IMR-90 (cell line): ENCODE results near the gene TMEM131. TPM values are rescaled to one million over a fixed set of nuclear protein-coding genes. Genes with fewer than 3 reads are reported as not detected.
A peak's percentile ranks its signal among the peaks of the same experiment; 100 is the strongest.

ENCODE experiments used
- ATAC-seq: fragments of 200-7000 bp; cut with Tn5 transposase; 2 replicates; pipeline ENCODE4 v1.9.1; 2020; ENCODE audit warnings: low read depth, mild to moderate bottlenecking, moderate library complexity
- BruUV-seq: library from RNA; stranded (reverse); fragments of 400-500 nt; replicated peaks from 2 replicates; lab custom pipeline; 2021; lab: Mats Ljungman, UMichigan
- CTCF ChIA-PET: fragments of 300-600 bp; formaldehyde crosslinking; extraction: SDS; loops from one replicate; lab custom pipeline; 2021; ENCODE audit warnings: antibody characterized with exemption; lab: Yijun Ruan, JAX
- POLR2A ChIA-PET: fragments of 300-600 bp; sonication (Branson Sonifier 250); formaldehyde crosslinking; loops from one replicate; lab custom pipeline; 2022; ENCODE audit warnings: antibody characterized with exemption; ENCODE audit not compliant: unreplicated experiment; lab: Charles Lee
- DNase-seq: peaks from one replicate; pipeline ENCODE4 v3.0.0; 2013
- H2AFZ ChIP-seq: replicated peaks from 2 replicates; pipeline ENCODE3; 2013; ENCODE audit warnings: low read length, mild to moderate bottlenecking; ENCODE audit not compliant: poor library complexity
- H2AK5ac ChIP-seq: 2 replicates; pipeline ENCODE4 v1.6.1; 2013; ENCODE audit warnings: low read depth, low read length, inconsistent platforms
- H2AK9ac ChIP-seq: replicated peaks from 2 replicates; pipeline ENCODE3; 2013; ENCODE audit warnings: mild to moderate bottlenecking, low read depth, low read length, moderate library complexity; ENCODE audit not compliant: poor library complexity
- H2BK120ac ChIP-seq: 2 replicates; pipeline ENCODE4 v1.6.1; 2013; ENCODE audit warnings: low read depth, low read length, inconsistent platforms
- H2BK15ac ChIP-seq: 3 replicates; pipeline ENCODE4 v1.6.1; 2013; ENCODE audit warnings: low read depth, low read length, inconsistent platforms
- H2BK20ac ChIP-seq: 2 replicates; pipeline ENCODE4 v1.6.1; 2013; ENCODE audit warnings: low read depth, mild to moderate bottlenecking, inconsistent platforms, low read length, moderate library complexity
- H2BK5ac ChIP-seq: 2 replicates; pipeline ENCODE4 v1.6.1; 2013; ENCODE audit warnings: mild to moderate bottlenecking, low read depth, low read length, inconsistent platforms; ENCODE audit not compliant: poor library complexity, severe bottlenecking
- H3K14ac ChIP-seq: replicated peaks from 2 replicates; pipeline ENCODE4 v1.6.1; 2013; ENCODE audit warnings: low read depth, low read length, inconsistent platforms
- H3K18ac ChIP-seq: 2 replicates; pipeline ENCODE4 v1.6.1; 2013; ENCODE audit warnings: low read depth, low read length, control low read depth
- H3K23ac ChIP-seq: 2 replicates; pipeline ENCODE4 v1.6.1; 2013; ENCODE audit warnings: low read depth, low read length, inconsistent platforms
- H3K27ac ChIP-seq: 2 replicates; pipeline ENCODE4 v1.5.1; 2013; ENCODE audit warnings: mild to moderate bottlenecking, control low read depth, low read length; ENCODE audit not compliant: insufficient read depth
- H3K27me3 ChIP-seq: 2 replicates; pipeline ENCODE4 v1.6.1; 2013; ENCODE audit warnings: low read length; ENCODE audit not compliant: control insufficient read depth, insufficient read depth
- H3K36me3 ChIP-seq: 2 replicates; pipeline ENCODE4 v1.6.1; 2013; ENCODE audit warnings: low read length, mixed read lengths; ENCODE audit not compliant: control insufficient read depth, insufficient read depth
- H3K4ac ChIP-seq: 2 replicates; pipeline ENCODE4 v1.6.1; 2013; ENCODE audit warnings: low read depth, low read length, inconsistent platforms
- H3K4me1 ChIP-seq: 2 replicates; pipeline ENCODE4 v1.6.1; 2013; ENCODE audit warnings: low read length, mixed read lengths; ENCODE audit not compliant: control insufficient read depth, insufficient read depth
- H3K4me2 ChIP-seq: 2 replicates; pipeline ENCODE4 v1.6.1; 2013; ENCODE audit warnings: low read depth, mild to moderate bottlenecking, control low read depth, low read length, moderate library complexity
- H3K4me3 ChIP-seq: 2 replicates; pipeline ENCODE4 v1.5.1; 2013; ENCODE audit warnings: low read depth, mild to moderate bottlenecking, control low read depth, low read length, moderate library complexity; ENCODE audit not compliant: insufficient read depth
- H3K56ac ChIP-seq: 2 replicates; pipeline ENCODE4 v1.6.1; 2013; ENCODE audit warnings: low read length, inconsistent platforms; ENCODE audit not compliant: insufficient read depth; ENCODE audit errors: extremely low read depth
- H3K79me1 ChIP-seq, 2 experiments: 2 replicates each; pipeline ENCODE4 v1.6.1; 2013; ENCODE audit warnings: low read length in 2 of 2, inconsistent platforms in 1 of 2, low read depth in 1 of 2
- H3K9ac ChIP-seq: 2 replicates; pipeline ENCODE4 v1.6.1; 2013; ENCODE audit warnings: low read depth, low read length, control low read depth
- H3K9me1 ChIP-seq: 2 replicates; pipeline ENCODE4 v1.6.1; 2013; ENCODE audit warnings: low read length, inconsistent platforms; ENCODE audit not compliant: insufficient read depth
- H3K9me3 ChIP-seq: 2 replicates; pipeline ENCODE4 v1.6.1; 2013; ENCODE audit warnings: low read length; ENCODE audit not compliant: control insufficient read depth, insufficient read depth
- H4K20me1 ChIP-seq: 2 replicates; pipeline ENCODE4 v1.6.1; 2013; ENCODE audit warnings: low read length, inconsistent platforms; ENCODE audit not compliant: insufficient read depth
- H4K5ac ChIP-seq: 2 replicates; pipeline ENCODE4 v1.6.1; 2013; ENCODE audit warnings: mild to moderate bottlenecking, low read depth, low read length, control low read depth
- H4K8ac ChIP-seq, 2 experiments: 2 replicates each; pipeline ENCODE4 v1.6.1; 2013; ENCODE audit warnings: low read depth in 2 of 2, low read length in 2 of 2, control low read depth in 1 of 2, inconsistent platforms in 1 of 2
- H4K91ac ChIP-seq: 2 replicates; pipeline ENCODE4 v1.6.1; 2013; ENCODE audit warnings: low read depth, low read length, inconsistent platforms; ENCODE audit not compliant: insufficient read depth
- BHLHE40 ChIP-seq: fragments of 150-350 bp; IDR thresholded peaks from 2 replicates; pipeline ENCODE4 v1.6.1; 2016; ENCODE audit warnings: mild to moderate bottlenecking, low read depth, low read length
- CEBPB ChIP-seq: IDR thresholded peaks from 2 replicates; pipeline ENCODE4 v1.6.1; 2012; ENCODE audit warnings: low read depth, low read length, improper control_type of control experiment
- CHD1 ChIP-seq: IDR thresholded peaks from 2 replicates; pipeline ENCODE4 v1.6.1; 2012; ENCODE audit warnings: low read depth, low read length, improper control_type of control experiment
- MAFK ChIP-seq: IDR thresholded peaks from 2 replicates; pipeline ENCODE4 v1.6.1; 2012; ENCODE audit warnings: low read depth, low read length, improper control_type of control experiment
- MXI1 ChIP-seq: IDR thresholded peaks from 2 replicates; pipeline ENCODE4 v1.6.1; 2012; ENCODE audit warnings: low read depth, mild to moderate bottlenecking, low read length, moderate library complexity, borderline replicate concordance
- NFE2L2 ChIP-seq: fragments of 150-350 bp; IDR thresholded peaks from 2 replicates; pipeline ENCODE4 v1.6.1; 2016; ENCODE audit warnings: low read depth, mild to moderate bottlenecking, low read length
- POLR2A ChIP-seq: IDR thresholded peaks from 2 replicates; pipeline ENCODE4 v1.6.1; 2012; ENCODE audit warnings: mild to moderate bottlenecking, low read depth, low read length
- RAD21 ChIP-seq: IDR thresholded peaks from 2 replicates; pipeline ENCODE4 v1.6.1; 2012; ENCODE audit warnings: low read length, improper control_type of control experiment
- RCOR1 ChIP-seq: IDR thresholded peaks from 2 replicates; pipeline ENCODE4 v1.6.1; 2012; ENCODE audit warnings: mild to moderate bottlenecking, low read length, improper control_type of control experiment; ENCODE audit not compliant: insufficient replicate concordance
- RFX5 ChIP-seq: IDR thresholded peaks from 2 replicates; pipeline ENCODE4 v1.8.0; 2012; ENCODE audit warnings: low read depth, mild to moderate bottlenecking, low read length, moderate library complexity
- SMC3 ChIP-seq: fragments of 150-350 bp; IDR thresholded peaks from 2 replicates; pipeline ENCODE4 v1.6.1; 2016; ENCODE audit warnings: low read depth, mild to moderate bottlenecking, antibody characterized with exemption, low read length, moderate library complexity
- USF2 ChIP-seq: fragments of 150-350 bp; IDR thresholded peaks from 2 replicates; pipeline ENCODE4 v1.6.1; 2017; ENCODE audit warnings: mild to moderate bottlenecking, antibody characterized with exemption, low read length, low read depth
- WGBS, 2 experiments: methylation state at CpG; one replicate each; pipeline versions ENCODE4 v1.1.5 to v1.1.7; 2013; ENCODE audit warnings: missing lambda C conversion rate in 2 of 2; ENCODE audit not compliant: insufficient read length in 1 of 2; ENCODE audit errors: extremely low coverage in 2 of 2; 5-methylcytosine and 5-hydroxymethylcytosine counted together
- dilution Hi-C: fragments of 300-500 bp; cut with HindIII; formaldehyde crosslinking; loops from one replicate; pipeline ENCODE4 v1.14.3; 2018; ENCODE audit warnings: low sequenced_read_pairs; ENCODE audit not compliant: unreplicated experiment
- in situ Hi-C: fragments of 300-500 bp; cut with MboI; formaldehyde crosslinking; loops from 3 replicates; pipeline ENCODE4 v1.14.3; 2019; ENCODE audit warnings: low sequenced_read_pairs, inconsistent platforms, mixed read lengths
- intact Hi-C: fragments of 100-400 bp; cut with micrococcal nuclease; formaldehyde crosslinking; loops from 2 replicates; pipeline ENCODE4 v1.10.0; 2022
- polyA plus RNA-seq, 3 experiments: library from polyadenylated mRNA; depleted of rRNA; stranded (reverse); fragments of >200 nt; gene quantifications; 2 replicates each; pipeline ENCODE4 v1.2.3, GENCODE V29; 2012; ENCODE audit warnings: low replicate concordance in 1 of 3
- total RNA-seq: library from RNA; depleted of rRNA; stranded (reverse); fragments of >200 nt; gene quantifications from 2 replicates; pipeline ENCODE4 v1.2.3, GENCODE V29; 2012
- TF ChIP-seq, protein P1 (sequence below): fragments of 150-350 bp; IDR thresholded peaks from 2 replicates; pipeline ENCODE4 v1.6.1; 2016; ENCODE audit warnings: low read depth, mild to moderate bottlenecking, low read length, moderate library complexity, borderline replicate concordance
- TF ChIP-seq, protein P2 (sequence below): conservative IDR thresholded peaks from 2 replicates; pipeline ENCODE4 v1.5.1; 2012; ENCODE audit warnings: mild to moderate bottlenecking, low read depth, low read length, improper control_type of control experiment

The TMEM131 gene
- total and polyA plus RNA-seq, 2 of the 4 experiments (the other 2 are of a cell fraction) = 13.3 to 14.0 TPM

- in situ Hi-C loops (no loop called here), dilution Hi-C loops (no loop called here), intact Hi-C loops (no loop called here)
- Histone ChIP-seq H2BK15ac (no peak overlapping the region), H3K27me3 (no peaks in the 10 kb centered on the region), H3K4me2 (no peak overlapping the region), H2AK5ac (no peak overlapping the region), H4K20me1 (no peaks in the 10 kb centered on the region), H2AK9ac (no peak overlapping the region), H4K91ac (no peak overlapping the region), H2AFZ (no peak overlapping the region), H2BK20ac (no peak overlapping the region), H3K79me1 (no peaks in the 10 kb centered on the region), H3K14ac (no peak overlapping the region), H2BK120ac (no peak overlapping the region), H3K36me3 (peaks cover 13% of the 10 kb centered on the region), H3K18ac (no peak overlapping the region), H3K27ac (no peak overlapping the region), H3K23ac (no peak overlapping the region), H3K9me1 (no peaks in the 10 kb centered on the region; the same call in 1 of the 2 replicates), H4K8ac (no peak overlapping the region), H3K4me1 (peaks cover 7% of the 10 kb centered on the region; the same call in 1 of the 2 replicates), H3K9ac (no peak overlapping the region), H3K4ac (no peak overlapping the region), H3K9me3 (no peaks in the 10 kb centered on the region), H2BK5ac (no peak overlapping the region), H3K4me3 (no peak overlapping the region), H4K5ac (no peak overlapping the region), H3K56ac (no peak overlapping the region)
- no TSS peak for BruUV-seq
- ChIA-PET CTCF (interaction anchor here (0.9 to 2.2 kb wide), 4 partner anchors 8 to 54 kb away, joined by 3 to 8 read pairs (median 4); no protein-coding TSS in a partner anchor), POLR2A (no interaction called here)
- 100% methylated on average over 1 of the region's 3 CpGs; no CpG with 5 or more reads in 1 of the 2 experiments for WGBS, 2 experiments
- ATAC-seq (peak; percentile 76), DNase-seq (peak; percentile 59)
- TF ChIP-seq RFX5 (no peak), SMC3 (no peak), MAFK (no peak), BHLHE40 (no peak), POLR2A (no peak), CEBPB (no peak), CHD1 (no peak), NFE2L2 (no peak), RAD21 (no peak), USF2 (no peak), RCOR1 (no peak), MXI1 (no peak)
- TF ChIP-seq, protein P1, sequence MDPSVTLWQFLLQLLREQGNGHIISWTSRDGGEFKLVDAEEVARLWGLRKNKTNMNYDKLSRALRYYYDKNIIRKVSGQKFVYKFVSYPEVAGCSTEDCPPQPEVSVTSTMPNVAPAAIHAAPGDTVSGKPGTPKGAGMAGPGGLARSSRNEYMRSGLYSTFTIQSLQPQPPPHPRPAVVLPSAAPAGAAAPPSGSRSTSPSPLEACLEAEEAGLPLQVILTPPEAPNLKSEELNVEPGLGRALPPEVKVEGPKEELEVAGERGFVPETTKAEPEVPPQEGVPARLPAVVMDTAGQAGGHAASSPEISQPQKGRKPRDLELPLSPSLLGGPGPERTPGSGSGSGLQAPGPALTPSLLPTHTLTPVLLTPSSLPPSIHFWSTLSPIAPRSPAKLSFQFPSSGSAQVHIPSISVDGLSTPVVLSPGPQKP = no peak
- TF ChIP-seq, protein P2, sequence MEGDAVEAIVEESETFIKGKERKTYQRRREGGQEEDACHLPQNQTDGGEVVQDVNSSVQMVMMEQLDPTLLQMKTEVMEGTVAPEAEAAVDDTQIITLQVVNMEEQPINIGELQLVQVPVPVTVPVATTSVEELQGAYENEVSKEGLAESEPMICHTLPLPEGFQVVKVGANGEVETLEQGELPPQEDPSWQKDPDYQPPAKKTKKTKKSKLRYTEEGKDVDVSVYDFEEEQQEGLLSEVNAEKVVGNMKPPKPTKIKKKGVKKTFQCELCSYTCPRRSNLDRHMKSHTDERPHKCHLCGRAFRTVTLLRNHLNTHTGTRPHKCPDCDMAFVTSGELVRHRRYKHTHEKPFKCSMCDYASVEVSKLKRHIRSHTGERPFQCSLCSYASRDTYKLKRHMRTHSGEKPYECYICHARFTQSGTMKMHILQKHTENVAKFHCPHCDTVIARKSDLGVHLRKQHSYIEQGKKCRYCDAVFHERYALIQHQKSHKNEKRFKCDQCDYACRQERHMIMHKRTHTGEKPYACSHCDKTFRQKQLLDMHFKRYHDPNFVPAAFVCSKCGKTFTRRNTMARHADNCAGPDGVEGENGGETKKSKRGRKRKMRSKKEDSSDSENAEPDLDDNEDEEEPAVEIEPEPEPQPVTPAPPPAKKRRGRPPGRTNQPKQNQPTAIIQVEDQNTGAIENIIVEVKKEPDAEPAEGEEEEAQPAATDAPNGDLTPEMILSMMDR = no peak
Observed at GRCh38 chr2:97752342-97753334, 243.1 kb downstream of the TMEM131 start.
